Retinal pigment epithelial cell (primary cell): ENCODE results near the gene CARS2.
"Not testable (repeated sequence)": the region's sequence is repeated elsewhere in the genome, so short reads cannot be mapped to it uniquely, and the experiment has no call there.

Experiments used
- DNase-seq: peaks from one replicate; pipeline ENCODE4 v3.0.0-alpha.2; 2010; ENCODE audit warnings: low read depth
- H3K4me3 ChIP-seq: 2 replicates; pipeline ENCODE4 v1.5.1; 2011; ENCODE audit warnings: mild to moderate bottlenecking, low read length, control low read depth, moderate library complexity
- CTCF ChIP-seq: conservative IDR thresholded peaks from 2 replicates; pipeline ENCODE4 v1.5.1; 2011; ENCODE audit warnings: low read depth, low read length, control low read depth, inconsistent platforms

CARS2 gene

DNA sequence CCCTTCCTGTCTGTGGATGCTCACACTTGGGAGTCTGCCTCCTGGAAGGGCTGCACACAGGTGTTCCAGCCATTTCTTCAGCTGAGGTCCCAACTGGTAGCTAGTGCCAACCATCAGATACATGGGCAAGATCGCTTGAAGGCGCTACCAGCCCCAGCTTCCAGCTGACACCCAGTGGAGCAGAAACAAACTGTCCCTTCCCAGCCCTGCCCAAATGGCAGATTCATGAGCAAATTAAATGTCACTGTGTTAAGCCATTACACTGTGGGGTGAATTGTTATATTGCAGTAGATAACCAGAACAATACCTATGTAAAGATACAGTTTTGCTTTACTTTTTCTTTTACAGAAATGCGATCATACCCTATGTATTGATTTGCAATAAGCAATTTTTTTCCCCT lies 25.2 kb upstream of the CARS2 start:
- no peak overlapping the region for H3K4me3 ChIP-seq
- no peak for DNase-seq
- no peak for TF ChIP-seq CTCF

- TF ChIP-seq CTCF: no peak
- DNase-seq: no peak
- H3K4me3 ChIP-seq: no peak overlapping the region
These were observed 20.8 kb upstream of the CARS2 start for GRCh38 chr13:110726726-110727125.

GRCh38 chr13:110726153-110726552 lies 20.2 kb upstream of the CARS2 start:
- DNase-seq, H3K4me3 ChIP-seq: not testable (repeated sequence)

DNA sequence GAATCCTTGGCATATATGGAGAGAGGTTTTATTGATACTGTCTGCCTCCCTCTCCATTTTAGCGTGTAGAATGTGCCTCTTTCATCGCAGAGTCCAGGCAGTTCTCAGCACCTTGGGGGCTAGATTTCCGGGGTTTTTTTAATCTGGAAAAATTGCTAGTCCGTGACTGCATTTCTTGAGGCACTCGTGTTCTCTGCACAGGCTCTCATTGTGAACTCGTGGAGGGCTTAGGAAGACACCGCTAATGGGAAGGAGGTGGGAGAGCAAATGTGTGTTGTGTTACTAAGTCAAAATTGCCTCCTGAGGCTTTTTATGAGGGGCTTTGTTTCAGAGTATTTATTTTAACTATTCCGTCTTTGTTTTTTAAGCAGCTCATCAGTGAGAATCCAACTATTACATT lies 17.7 kb upstream of the CARS2 start:
- TF ChIP-seq CTCF: no peak
- DNase-seq: no peak
- no peak overlapping the region for H3K4me3 ChIP-seq

- no peak for TF ChIP-seq CTCF
- no peak for DNase-seq
These were observed 17.1 kb upstream of the CARS2 start for GRCh38 chr13:110722971-110723370.

GRCh38 chr13:110719036-110719710 lies 13.3 kb upstream of the CARS2 start:
- no peak for DNase-seq
- TF ChIP-seq CTCF: no peak
- H3K4me3 ChIP-seq: no peak overlapping the region

More at GRCh38 chr13:110722971-110723370, 17.1 kb upstream of the CARS2 start:
- no peak overlapping the region for H3K4me3 ChIP-seq

- no peak for TF ChIP-seq CTCF
- no peak for DNase-seq
- H3K4me3 ChIP-seq: peak overlapping the region; percentile 92
These were observed 10.3 kb upstream of the CARS2 start for GRCh38 chr13:110716247-110716515.
